H9 (cell line): ENCODE measurements around the gene TUBB2B. TPM values are rescaled to one million over a fixed set of nuclear protein-coding genes. Genes with fewer than 3 reads are reported as not detected.

ENCODE experiments used
- DNase-seq: peaks from one replicate; pipeline ENCODE4 v3.0.0-alpha.2; 2017
- H2AFZ ChIP-seq: one replicate; pipeline ENCODE4 v1.6.1; 2013; ENCODE audit warnings: mild to moderate bottlenecking, low read length, control low read depth, moderate library complexity
- H2AK5ac ChIP-seq: 2 replicates; pipeline ENCODE4 v1.6.1; 2013; ENCODE audit warnings: low read length, control low read depth, mixed read lengths; ENCODE audit not compliant: insufficient read length
- H2BK120ac ChIP-seq: one replicate; pipeline ENCODE4 v1.6.1; 2013; ENCODE audit warnings: low read depth, mild to moderate bottlenecking, low read length, control low read depth, inconsistent platforms; ENCODE audit not compliant: poor library complexity, severe bottlenecking
- H2BK12ac ChIP-seq: 2 replicates; pipeline ENCODE4 v1.6.1; 2013; ENCODE audit warnings: low read length, control low read depth, mixed read lengths, low read depth; ENCODE audit not compliant: insufficient read length
- H2BK15ac ChIP-seq: 2 replicates; pipeline ENCODE4 v1.6.1; 2013; ENCODE audit warnings: low read depth, low read length, control low read depth
- H2BK20ac ChIP-seq: one replicate; pipeline ENCODE4 v1.6.1; 2013; ENCODE audit warnings: low read depth, mild to moderate bottlenecking, low read length, control low read depth, inconsistent platforms; ENCODE audit not compliant: poor library complexity, severe bottlenecking
- H2BK5ac ChIP-seq: 2 replicates; pipeline ENCODE4 v1.6.1; 2013; ENCODE audit warnings: low read length, control low read depth, mixed read lengths; ENCODE audit not compliant: insufficient read length
- H3K14ac ChIP-seq: 2 replicates; pipeline ENCODE4 v1.6.1; 2013; ENCODE audit warnings: low read length, control low read depth; ENCODE audit not compliant: insufficient read depth
- H3K18ac ChIP-seq: 2 replicates; pipeline ENCODE4 v1.6.1; 2013; ENCODE audit warnings: low read depth, mild to moderate bottlenecking, mixed read lengths, low read length, control low read depth; ENCODE audit not compliant: insufficient read length
- H3K23ac ChIP-seq: 2 replicates; pipeline ENCODE4 v1.6.1; 2013; ENCODE audit warnings: low read length, control low read depth, mixed read lengths, low read depth; ENCODE audit not compliant: insufficient read length
- H3K23me2 ChIP-seq: 2 replicates; pipeline ENCODE4 v1.6.1; 2013; ENCODE audit warnings: low read depth, mild to moderate bottlenecking, mixed read lengths, low read length, control low read depth; ENCODE audit not compliant: insufficient read length, poor library complexity, severe bottlenecking
- H3K27ac ChIP-seq: 2 replicates; pipeline ENCODE4 v1.5.1; 2013; ENCODE audit warnings: low read length, control low read depth, mixed read lengths, low read depth; ENCODE audit not compliant: insufficient read length
- H3K27me3 ChIP-seq: 2 replicates; pipeline ENCODE4 v1.6.1; 2013; ENCODE audit warnings: low read length, control low read depth, inconsistent platforms; ENCODE audit not compliant: insufficient read depth
- H3K4ac ChIP-seq: 2 replicates; pipeline ENCODE4 v1.6.1; 2013; ENCODE audit warnings: low read depth, mild to moderate bottlenecking, control low read depth, inconsistent platforms, low read length, moderate library complexity
- H3K4me1 ChIP-seq: 2 replicates; pipeline ENCODE4 v1.6.1; 2013; ENCODE audit warnings: low read length, control low read depth, inconsistent platforms; ENCODE audit not compliant: insufficient read depth
- H3K4me2 ChIP-seq: 2 replicates; pipeline ENCODE4 v1.6.1; 2013; ENCODE audit warnings: low read length, control low read depth, mixed read lengths; ENCODE audit not compliant: insufficient read length, insufficient read depth
- H3K56ac ChIP-seq: 2 replicates; pipeline ENCODE4 v1.6.1; 2013; ENCODE audit warnings: low read depth, mild to moderate bottlenecking, mixed read lengths, low read length, control low read depth; ENCODE audit not compliant: insufficient read length
- H3K79me1 ChIP-seq: 2 replicates; pipeline ENCODE4 v1.6.1; 2013; ENCODE audit warnings: low read depth, mild to moderate bottlenecking, moderate library complexity, low read length, control low read depth, inconsistent platforms; ENCODE audit not compliant: insufficient read depth, poor library complexity, severe bottlenecking
- H3K79me2 ChIP-seq: 2 replicates; pipeline ENCODE4 v1.6.1; 2013; ENCODE audit warnings: low read length, control low read depth, inconsistent platforms; ENCODE audit not compliant: insufficient read depth
- H3K9ac ChIP-seq: 2 replicates; pipeline ENCODE4 v1.6.1; 2013; ENCODE audit warnings: low read length, control low read depth, mixed read lengths; ENCODE audit not compliant: insufficient read length; ENCODE audit errors: extremely low read depth
- H3K9me3 ChIP-seq: one replicate; pipeline ENCODE4 v1.6.1; 2013; ENCODE audit warnings: low read depth, low read length, inconsistent platforms; ENCODE audit not compliant: control insufficient read depth
- H3T11ph ChIP-seq: one replicate; pipeline ENCODE4 v1.6.1; 2013; ENCODE audit warnings: mild to moderate bottlenecking, low read length, control low read depth, inconsistent platforms
- H4K20me1 ChIP-seq: one replicate; pipeline ENCODE4 v1.6.1; 2013; ENCODE audit not compliant: control insufficient read depth, insufficient read length, insufficient read depth
- H4K5ac ChIP-seq: 2 replicates; pipeline ENCODE4 v1.6.1; 2013; ENCODE audit warnings: low read depth, mild to moderate bottlenecking, mixed read lengths, low read length, control low read depth; ENCODE audit not compliant: insufficient read length
- H4K8ac ChIP-seq: replicated peaks from 2 replicates; pipeline ENCODE4 v1.6.1; 2013; ENCODE audit warnings: low read length, control low read depth, mixed read lengths, low read depth; ENCODE audit not compliant: insufficient read length
- H4K91ac ChIP-seq: 2 replicates; pipeline ENCODE4 v1.6.1; 2013; ENCODE audit warnings: low read depth, mild to moderate bottlenecking, moderate library complexity, mixed read lengths, low read length, control low read depth; ENCODE audit not compliant: insufficient read length
- H3K27ac Mint-ChIP-seq, 3 experiments: 2 replicates in 2 of 3; 3 replicates in 1 of 3; pipeline ENCODE4 v1.8.0; 2020 to 2021; ENCODE audit warnings: mixed read lengths in 3 of 3, mild to moderate bottlenecking in 1 of 3, moderate library complexity in 1 of 3
- H3K27me3 Mint-ChIP-seq: 2 replicates; pipeline ENCODE4 v1.8.0; 2021; ENCODE audit warnings: low read depth, mild to moderate bottlenecking, moderate library complexity, mixed read lengths
- H3K36me3 Mint-ChIP-seq, 3 experiments: 2 replicates in 2 of 3; 3 replicates in 1 of 3; pipeline ENCODE4 v1.8.0; 2020 to 2021; ENCODE audit warnings: low read depth in 3 of 3, mixed read lengths in 3 of 3; ENCODE audit not compliant: insufficient read depth in 1 of 3
- H3K4me1 Mint-ChIP-seq, 2 experiments: 2 replicates each; pipeline ENCODE4 v1.8.0; 2020; ENCODE audit warnings: mixed read lengths in 2 of 2
- H3K4me3 Mint-ChIP-seq, 2 experiments: 2 replicates in 1 of 2; 3 replicates in 1 of 2; pipeline ENCODE4 v1.8.0; 2020 to 2021; ENCODE audit warnings: mild to moderate bottlenecking in 2 of 2, mixed read lengths in 2 of 2, moderate library complexity in 1 of 2
- H3K9me3 Mint-ChIP-seq, 2 experiments: 2 replicates in 1 of 2; 3 replicates in 1 of 2; pipeline ENCODE4 v1.8.0; 2020; ENCODE audit warnings: mild to moderate bottlenecking in 2 of 2, mixed read lengths in 2 of 2, moderate library complexity in 1 of 2
- CTCF ChIP-seq: fragments of 200-600 bp; sonication (generic); conservative IDR thresholded peaks from 3 replicates; pipeline ENCODE4 v1.8.0; 2021; ENCODE audit warnings: antibody characterized with exemption, mild to moderate bottlenecking
- WGBS: extraction: QIAGEN DNeasy Blood & Tissue Kit; methylation state at CpG from one replicate; pipeline ENCODE4 v1.1.7; 2013; ENCODE audit warnings: missing lambda C conversion rate, low lambda C conversion rate, mixed read lengths; ENCODE audit not compliant: insufficient read length; ENCODE audit errors: extremely low coverage; 5-methylcytosine and 5-hydroxymethylcytosine counted together
- total RNA-seq: library from RNA; stranded (reverse); gene quantifications from 2 replicates; pipeline ENCODE4 v1.2.1, GENCODE V29; 2021

Gene TUBB2B
- total RNA-seq, 1 experiment from 2014 or later = 320 TPM

- Histone ChIP-seq H3T11ph (no peak overlapping the region), H4K20me1 (no peaks in the 10 kb centered on the region), H2BK20ac (no peak overlapping the region), H2BK12ac (no peak overlapping the region), H4K91ac (no peak overlapping the region), H3K4me2 (no peak overlapping the region), H3K23me2 (peaks cover 8% of the 10 kb centered on the region), H2BK15ac (no peak overlapping the region), H2BK120ac (no peak overlapping the region), H3K79me1 (peaks cover 8% of the 10 kb centered on the region), H3K14ac (no peak overlapping the region), H2AK5ac (no peak overlapping the region), H3K56ac (no peak overlapping the region), H3K9me3 (no peaks in the 10 kb centered on the region), H3K4me1 (no peaks in the 10 kb centered on the region; the same call in 1 of the 2 replicates), H3K4ac (no peak overlapping the region), H3K9ac (no peak overlapping the region), H2AFZ (no peak overlapping the region), H3K27me3 (no peaks in the 10 kb centered on the region), H2BK5ac (no peak overlapping the region), H3K79me2 (peaks cover 29% of the 10 kb centered on the region; the same call in 1 of the 2 replicates), H3K23ac (no peak overlapping the region), H4K8ac (no peak overlapping the region), H4K5ac (no peak overlapping the region), H3K18ac (no peak overlapping the region), H3K27ac (no peak overlapping the region)
- Mint-ChIP-seq H3K36me3 (peaks cover 23 to 47% (median 39%) of the 10 kb centered on the region in 3 experiments), H3K4me3 (no peak overlapping the region), H3K9me3 (no peaks in the 10 kb centered on the region), H3K4me1 (peaks cover 19% of the 10 kb centered on the region in 2 experiments), H3K27ac (no peak overlapping the region; a peak in 1 of 7 replicates), H3K27me3 (no peaks in the 10 kb centered on the region)
- TF ChIP-seq CTCF = no peak
- WGBS = no CpG with 5 or more reads among the region's 6 CpGs
- DNase-seq = no peak
These were observed 35.6 kb upstream of the TUBB2B start for GRCh38 chr6:3263096-3263495.
